GM18873 (cell line): ENCODE results near the gene PLCB2.

Experiments
- ATAC-seq: cut with Tn5 transposase; IDR thresholded peaks from one replicate; pipeline ENCODE4 v1.9.1; 2021; ENCODE audit warnings: mild to moderate bottlenecking, moderate library complexity, moderate number of reproducible peaks; ENCODE audit not compliant: unreplicated experiment, low FRiP score

Gene PLCB2

DNA sequence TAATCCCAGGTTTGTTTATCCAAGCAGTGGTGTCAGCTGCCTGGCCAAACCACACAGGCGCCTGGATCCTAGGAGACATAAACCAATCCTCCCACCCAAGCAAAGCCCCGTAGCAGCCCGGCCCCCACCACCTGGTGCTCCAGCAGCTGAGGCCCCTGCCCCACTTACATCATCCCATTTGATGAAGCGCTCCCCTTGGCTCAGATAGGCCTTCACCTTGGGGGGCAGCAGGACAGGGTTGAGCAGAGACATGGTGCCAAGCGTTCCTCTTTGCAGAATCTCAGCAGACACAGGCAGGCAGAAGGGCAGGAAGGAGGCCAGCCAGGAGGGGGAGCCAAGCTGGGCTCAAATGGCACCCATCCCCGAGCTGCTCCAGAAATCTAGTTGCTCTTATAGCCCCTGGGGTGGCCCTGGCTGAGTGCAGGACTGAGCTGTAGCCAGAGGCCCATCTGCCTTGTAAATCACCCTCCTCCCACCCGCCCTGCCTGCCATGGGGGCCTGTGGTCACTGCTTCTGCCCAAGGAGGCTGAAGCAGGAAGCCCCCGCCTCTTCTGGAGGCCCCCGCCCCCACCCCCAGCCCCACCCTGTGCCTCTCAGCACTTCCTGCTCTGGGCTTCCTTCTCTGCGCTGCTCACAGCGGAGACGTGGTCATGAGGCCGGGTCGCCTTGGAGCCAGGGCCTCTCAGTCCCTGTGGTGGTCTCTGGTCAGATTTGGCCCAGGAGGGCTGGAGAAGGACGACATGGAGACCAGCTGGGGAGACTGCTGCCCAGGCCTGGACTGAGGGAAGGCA lies at the start of gene PLCB2:
Gene PLCB2, minus strand, starts transcription at position 515 of the 791 bp plus-strand sequence. Its CDS starts 263 bp downstream, at position 252.
- ATAC-seq = no peak

DNA sequence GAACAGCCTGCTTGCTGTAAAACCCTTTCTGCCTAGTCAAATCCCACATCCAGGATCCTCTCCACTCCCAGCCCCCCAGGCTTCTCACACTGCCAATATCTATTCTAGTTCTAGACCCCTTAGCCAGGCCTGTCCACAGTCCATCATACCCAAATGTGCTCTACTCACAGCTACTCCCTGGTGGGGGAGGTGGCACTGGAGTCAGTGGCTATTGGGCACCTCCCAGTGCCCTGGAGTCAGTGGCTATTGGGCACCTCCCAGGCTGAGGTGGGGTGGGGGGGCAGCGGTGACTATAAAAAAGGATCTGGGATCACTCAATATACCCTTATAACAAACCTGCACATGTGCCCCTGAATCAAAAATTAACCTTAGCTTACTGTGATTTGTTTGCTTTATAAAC lies 49.5 kb upstream of the PLCB2 start:
- no peak for ATAC-seq

DNA sequence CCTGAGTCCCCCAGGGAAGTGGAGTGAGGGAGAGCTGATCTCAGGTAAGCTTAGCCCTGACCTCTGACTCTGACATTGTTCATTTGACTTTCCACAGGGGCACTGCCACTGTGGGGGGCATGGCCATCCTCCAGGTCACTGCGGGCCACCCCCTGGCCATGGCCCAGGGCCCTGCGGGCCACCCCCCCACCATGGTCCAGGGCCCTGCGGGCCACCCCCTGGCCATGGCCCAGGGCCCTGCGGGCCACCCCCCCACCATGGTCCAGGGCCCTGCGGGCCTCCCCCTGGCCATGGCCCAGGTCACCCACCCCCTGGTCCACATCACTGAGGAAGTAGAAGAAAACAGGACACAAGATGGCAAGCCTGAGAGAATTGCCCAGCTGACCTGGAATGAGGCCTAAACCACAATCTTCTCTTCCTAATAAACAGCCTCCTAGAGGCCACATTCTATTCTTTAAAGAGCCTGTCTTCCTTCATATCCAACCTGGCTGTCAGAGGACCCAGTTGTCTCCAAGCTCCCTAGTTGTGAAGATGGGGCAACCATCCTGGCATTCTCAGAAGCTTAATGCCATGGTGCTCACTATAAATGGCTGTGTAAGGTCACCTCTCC lies 48.3 kb upstream of the PLCB2 start:
- no peak for ATAC-seq

GRCh38 chr15:40354408-40355171 lies 46.9 kb upstream of the PLCB2 start:
- no peak for ATAC-seq

DNA sequence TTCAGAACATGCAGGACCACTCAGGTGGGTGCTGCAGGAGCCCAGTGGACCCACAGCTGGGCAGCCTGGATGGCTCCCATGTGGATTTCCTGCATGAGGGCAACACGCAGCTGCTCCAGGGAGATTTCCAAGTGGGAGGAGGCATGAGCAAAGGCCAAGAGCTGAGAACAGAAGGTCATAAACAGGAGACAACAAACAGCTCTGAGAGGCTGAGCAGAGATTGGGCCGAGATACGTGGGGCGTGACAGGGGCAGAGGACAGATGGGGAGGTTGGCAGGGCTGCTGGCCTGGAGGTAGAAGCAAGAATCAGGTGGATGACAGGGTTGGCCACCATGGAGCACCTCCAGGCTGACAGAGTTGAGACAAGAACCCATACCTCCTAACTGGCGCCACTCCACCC lies 46.0 kb upstream of the PLCB2 start:
- no peak for ATAC-seq

DNA sequence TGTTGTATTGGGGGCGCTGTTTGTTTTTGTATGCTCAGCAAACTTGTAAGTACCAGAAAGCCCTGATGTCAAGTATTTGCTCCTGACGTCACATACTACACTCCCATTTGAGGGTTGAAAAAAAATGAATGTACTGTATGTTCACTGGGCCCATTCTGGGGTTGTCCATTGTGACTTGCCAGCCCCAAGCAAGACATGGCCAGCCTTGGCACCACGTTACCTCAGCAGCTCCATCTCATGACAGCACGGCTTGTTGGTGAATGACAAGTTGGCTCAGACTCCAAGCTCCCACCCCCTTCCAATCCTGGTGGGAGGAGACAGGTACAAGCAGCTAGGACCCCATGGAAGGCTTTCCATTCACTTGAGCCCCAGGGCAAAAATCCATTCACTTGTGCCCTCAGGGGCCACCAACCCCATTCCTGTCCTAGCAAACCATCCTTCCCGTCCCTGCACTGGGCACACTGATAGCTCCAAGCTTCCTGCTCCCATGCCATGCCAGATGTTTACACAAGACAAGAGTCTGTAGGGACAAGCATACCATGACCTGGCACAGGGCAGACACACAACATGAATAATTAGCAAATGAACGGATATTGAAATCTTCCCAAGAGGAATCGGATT lies 44.7 kb upstream of the PLCB2 start:
- ATAC-seq = no peak

GRCh38 chr15:40349163-40349562 lies 41.4 kb upstream of the PLCB2 start:
- no peak for ATAC-seq

DNA sequence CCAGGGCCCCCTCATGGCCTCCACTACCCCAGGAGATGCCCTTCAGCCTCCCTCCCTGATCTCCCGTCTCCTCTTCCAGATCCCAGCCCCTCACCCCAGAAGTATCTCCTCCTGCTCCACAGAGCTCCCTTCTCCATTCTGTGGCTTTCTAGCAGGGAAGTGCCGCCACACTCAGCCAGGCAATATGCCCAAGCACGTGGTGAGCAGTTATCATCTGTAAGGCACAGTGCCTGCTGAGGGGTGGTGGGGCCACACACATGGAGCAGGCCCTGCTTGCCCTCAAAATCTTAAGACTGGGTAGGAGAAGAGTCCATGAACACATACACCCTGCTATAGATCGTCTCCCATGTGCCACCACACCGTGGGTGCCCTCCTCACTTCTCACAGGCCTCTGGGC lies 40.7 kb upstream of the PLCB2 start:
- ATAC-seq = no peak

- no peak for ATAC-seq
Observed at GRCh38 chr15:40347559-40348473, 40.1 kb upstream of the PLCB2 start.

DNA sequence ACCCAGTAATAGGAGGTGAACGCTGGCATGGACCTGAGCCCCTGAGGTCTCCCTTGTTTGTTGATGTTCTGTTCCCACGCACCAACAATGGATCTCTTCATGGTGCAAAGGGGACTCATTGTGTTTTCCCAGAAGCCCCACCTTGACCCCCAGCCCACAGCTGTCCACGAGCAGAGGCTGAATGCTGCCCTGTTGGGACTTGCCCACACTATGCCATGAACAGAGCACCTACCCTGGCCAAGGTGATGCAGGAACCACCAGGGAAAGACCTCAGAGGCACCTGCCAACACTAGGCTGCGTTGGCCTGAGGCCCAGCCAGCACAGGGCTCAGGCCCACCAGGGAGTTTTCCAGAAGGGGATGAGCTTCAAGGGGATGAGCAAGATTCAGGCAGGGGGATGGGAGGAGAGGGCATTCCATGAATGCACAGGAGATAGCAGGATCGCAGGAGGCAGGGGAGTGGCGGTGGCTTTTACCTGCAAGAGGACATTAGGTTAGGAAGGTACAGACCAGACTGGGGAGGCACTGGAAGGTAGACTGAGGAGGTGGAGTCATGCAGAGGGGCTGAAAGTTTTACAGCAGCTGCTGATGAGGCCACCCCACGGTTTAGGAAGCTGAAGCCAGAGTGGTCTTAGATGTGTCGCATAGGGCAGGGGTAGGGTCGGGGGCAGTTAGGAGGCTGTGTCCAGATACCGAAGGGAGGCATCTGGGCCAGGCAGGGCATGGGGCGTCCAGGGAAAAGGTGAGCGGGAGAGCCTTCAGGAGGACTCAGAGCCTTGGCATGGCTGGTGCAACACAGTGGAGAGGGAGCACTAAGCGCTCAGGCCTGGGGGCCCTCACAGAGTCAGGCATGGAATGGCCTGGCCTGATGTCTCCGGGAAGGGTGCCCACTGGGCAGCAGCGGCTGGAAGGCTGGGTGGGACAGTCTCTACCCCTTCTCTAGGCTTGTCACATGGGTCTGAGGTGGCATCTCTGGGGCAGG lies 39.1 kb upstream of the PLCB2 start:
- no peak for ATAC-seq

DNA sequence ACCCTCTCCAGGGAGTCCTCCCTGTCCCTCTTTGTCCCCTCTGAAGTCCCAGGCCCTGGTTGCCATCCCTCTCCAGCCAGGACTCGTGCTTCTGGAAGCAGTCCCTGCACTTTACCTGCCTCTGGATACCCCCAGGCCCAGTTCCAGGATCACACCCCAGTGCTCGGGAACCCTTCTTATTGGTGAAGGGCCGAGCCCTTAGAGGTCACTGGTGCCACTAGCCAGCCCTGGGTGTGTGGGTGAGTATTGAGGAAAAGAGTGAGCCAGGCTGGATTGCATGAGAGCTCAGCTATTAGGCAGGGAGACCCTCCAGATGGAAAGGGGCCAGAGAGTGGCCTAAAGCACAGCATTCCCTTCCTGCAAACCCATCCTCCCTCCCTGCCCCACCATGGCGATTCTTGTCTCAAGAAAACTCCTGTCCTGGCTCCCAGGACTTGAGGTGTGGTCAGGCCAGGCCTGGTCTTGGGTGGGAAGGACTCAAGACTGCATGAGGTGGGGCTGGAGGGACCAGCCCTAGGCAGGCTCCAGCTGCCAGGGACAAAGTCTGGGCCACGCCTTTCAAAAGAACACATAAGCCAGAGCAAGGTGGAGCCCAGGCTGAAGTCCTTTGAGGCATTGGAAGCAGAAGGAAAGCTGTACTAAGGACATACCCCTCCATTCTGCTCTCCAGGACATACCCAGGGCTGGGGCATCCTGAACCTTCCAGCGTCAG lies 38.3 kb upstream of the PLCB2 start:
- no peak for ATAC-seq

DNA sequence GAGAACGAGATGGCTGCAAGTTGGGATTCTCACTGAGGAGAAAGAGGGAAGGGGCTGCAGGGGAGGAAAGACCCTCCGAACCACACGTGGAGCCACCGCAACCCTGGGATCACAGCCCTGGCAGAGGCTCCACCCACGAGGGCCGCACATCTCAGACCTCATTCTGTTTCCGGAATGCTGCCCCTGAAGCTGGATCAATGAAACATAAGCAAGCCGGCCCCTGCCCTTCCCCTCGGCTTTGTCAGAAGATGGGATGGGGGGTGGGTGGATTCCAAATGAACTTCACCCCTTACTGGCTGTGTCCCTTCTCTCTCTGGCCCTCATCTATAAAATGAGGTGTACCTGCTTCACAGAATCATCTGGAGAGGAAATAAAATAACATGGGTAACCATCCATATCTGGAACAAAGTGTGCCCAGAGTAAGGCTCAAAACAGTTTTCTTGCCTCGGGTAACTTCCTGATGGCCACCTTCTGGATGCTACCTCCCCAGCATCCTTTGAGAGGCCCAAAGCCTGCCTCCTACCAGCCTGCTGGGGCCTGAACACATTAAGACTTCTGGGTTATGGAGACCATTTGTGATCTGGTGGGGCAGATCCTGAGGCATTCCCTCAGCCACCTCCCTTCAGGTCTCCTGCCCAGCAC lies 37.6 kb upstream of the PLCB2 start:
- ATAC-seq = no peak

DNA sequence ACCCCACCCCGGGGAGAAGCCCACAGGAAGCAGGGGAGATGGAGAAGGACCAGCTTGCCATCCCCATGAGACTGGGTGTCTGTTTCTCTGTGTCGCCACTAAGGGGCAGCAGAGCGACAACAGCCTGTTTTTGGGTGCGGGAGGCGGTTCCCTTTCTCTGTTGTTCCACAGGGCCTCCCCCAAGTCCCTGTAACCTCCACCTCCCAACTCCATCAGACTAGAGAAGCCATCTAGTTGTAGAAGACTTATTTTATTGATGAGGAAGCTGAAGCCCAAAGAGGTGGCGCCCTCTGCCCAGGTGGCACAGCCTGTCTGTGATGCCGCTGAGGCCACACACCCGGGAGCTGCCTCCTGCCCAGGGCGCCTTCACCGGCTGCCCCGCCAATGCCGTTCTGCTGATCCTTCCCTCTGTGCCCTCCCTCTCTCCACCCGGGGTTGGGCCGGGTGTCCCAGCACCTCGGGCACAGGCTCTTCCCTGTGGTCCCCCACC lies 36.9 kb upstream of the PLCB2 start:
- no peak for ATAC-seq

- ATAC-seq = no peak
Observed at GRCh38 chr15:40344217-40344616, 36.5 kb upstream of the PLCB2 start.

- ATAC-seq = no peak
Observed at GRCh38 chr15:40343512-40343911, 35.8 kb upstream of the PLCB2 start.

DNA sequence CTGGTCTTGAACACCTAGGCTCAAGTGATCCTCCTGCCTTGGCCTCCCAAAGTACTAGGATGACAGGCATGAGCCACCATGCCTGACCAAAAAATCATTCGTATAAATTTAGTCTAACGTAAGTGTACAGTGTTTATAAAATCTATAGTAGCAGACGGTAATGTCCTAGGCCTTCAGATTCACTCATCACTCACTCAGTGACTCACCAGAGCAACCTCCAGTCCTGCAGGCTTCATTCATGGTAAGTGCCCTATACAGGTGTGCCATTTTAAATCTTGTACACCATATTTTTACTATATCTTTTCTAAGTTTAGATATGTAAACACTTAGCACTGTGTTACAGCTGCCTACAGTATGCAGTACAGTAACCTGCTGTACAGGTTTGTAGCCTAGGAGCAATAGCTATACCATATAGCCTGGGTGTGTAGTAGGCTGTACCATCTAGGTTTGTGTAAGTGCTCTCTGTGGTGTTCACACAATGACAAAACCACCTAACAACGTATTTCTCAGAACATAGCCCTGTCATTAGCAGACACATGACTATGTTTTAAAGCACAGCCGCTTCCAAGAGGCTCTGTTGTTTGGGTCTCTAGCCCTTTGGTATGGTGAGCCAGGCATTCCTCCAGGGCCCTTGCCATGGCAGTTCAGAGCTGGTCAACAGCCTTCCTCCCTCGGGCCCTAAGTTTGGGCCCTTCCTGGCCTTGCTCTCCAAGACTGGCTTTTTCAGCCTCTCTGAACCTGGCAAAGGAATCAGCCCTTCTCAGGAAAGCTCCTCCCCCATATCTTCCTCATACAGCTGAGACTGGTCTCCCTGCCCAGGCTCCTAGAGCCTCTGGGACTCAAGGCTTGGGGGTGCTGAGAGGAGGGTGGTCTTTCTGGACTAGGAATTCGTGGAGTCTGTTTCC lies 34.9 kb upstream of the PLCB2 start:
- no peak for ATAC-seq
